Left ventricle myocardium superior (tissue), 1 donor: ENCODE data around the gene SEMA4D. TPM values are rescaled to one million over a fixed set of nuclear protein-coding genes. Genes with fewer than 3 reads are reported as not detected.

Experiments
- ATAC-seq: fragments of 200-7000 bp; cut with Tn5 transposase; one replicate; pipeline ENCODE4 v1.9.1; 2020; ENCODE audit warnings: mild to moderate bottlenecking, moderate library complexity
- DNase-seq: peaks from one replicate; pipeline ENCODE4 v3.0.0-alpha.2; 2020
- intact Hi-C: fragments of 100-400 bp; cut with micrococcal nuclease; formaldehyde crosslinking; loops from one replicate; pipeline ENCODE4 v1.11.0; 2022
- microRNA-seq: library from miRNA; unstranded; fragments of <30 nt; microRNA quantifications from one replicate; pipeline ENCODE4 v1.2.0, GENCODE V29; 2020; ENCODE audit warnings: borderline number of aligned reads
- total RNA-seq: library from RNA; stranded (reverse); fragmentation: NEBNext Ultra II Directional; extraction: Animal tissue kit (Norgen Biotek cat#: 25700); gene quantifications from one replicate; pipeline ENCODE4 v1.2.1, GENCODE V29; 2021
- donor health status: DM: no; HTN: yes; CAD: no; lungs with severe emphysema.

SEMA4D gene
- total RNA-seq, 1 donor from 2014 or later = 24.7 TPM

- intact Hi-C loops = loop anchor here (10.0 kb wide), 1 partner anchor 217 kb away; no protein-coding TSS in a partner anchor
- ATAC-seq (no peak), DNase-seq (no peak)
Observed at GRCh38 chr9:89328064-89328463, 169.8 kb downstream of the SEMA4D start.

GRCh38 chr9:89325733-89326132 lies 172.2 kb downstream of the SEMA4D start:
- no peak for DNase-seq
- intact Hi-C loops = loop anchor here (10.0 kb wide), 1 partner anchor 219 kb away; no protein-coding TSS in a partner anchor
- ATAC-seq = no peak

GRCh38 chr9:89323390-89323789 lies 174.5 kb downstream of the SEMA4D start:
- DNase-seq (no peak), ATAC-seq (no peak)
- intact Hi-C loops = loop anchor here (10.0 kb wide), 1 partner anchor 221 kb away; no protein-coding TSS in a partner anchor

GRCh38 chr9:89319015-89319905 lies 178.7 kb downstream of the SEMA4D start:
- no peak for DNase-seq
- ATAC-seq = no peak
- intact Hi-C loops = no loop called here

DNA sequence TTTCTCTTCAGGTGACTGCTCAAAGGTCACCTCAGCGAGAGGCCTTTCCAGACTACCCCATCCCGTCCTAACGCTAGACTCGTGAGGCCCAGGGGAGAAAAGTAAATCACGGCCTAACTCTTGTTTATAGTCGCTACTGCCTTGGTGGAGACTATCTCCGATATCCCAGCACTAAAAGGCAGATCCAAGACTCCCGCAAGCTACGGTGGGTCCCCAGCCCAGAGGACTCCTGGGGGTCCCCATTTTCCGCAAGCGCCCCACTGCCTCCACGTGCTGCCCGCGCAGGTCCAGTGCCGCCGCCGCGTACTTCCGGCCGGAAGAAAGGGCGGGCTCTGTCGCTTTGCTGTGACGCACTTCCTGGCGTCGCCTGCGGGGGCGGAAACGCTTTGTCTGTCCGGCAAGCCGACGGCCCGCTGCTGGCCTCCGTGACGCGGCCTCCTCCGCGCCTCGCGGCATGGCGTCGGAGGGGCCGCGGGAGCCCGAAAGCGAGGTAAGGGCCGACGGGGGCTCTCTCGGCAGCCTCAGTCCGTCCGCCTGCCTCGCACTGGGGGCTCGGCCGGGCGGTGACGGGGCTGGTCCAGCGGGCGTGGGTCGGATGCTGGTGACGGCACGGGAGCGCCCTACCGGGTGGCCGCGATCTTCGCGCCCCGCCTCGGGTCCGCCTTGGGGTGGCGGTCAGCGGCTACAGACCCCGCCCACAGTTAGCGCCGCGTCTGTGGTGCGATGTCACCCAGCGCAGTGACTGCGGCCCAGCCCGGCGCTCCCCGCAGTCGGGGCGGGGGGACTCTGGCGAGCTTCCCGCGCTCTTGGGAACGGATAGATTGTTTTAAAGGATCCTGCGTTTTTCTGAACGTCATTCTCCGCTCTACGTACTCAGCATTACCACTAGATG lies 179.5 kb downstream of the SEMA4D start, which contains the start of gene SECISBP2:
Gene SECISBP2, plus strand, starts transcription at position 378 of the 892 bp plus-strand sequence. Its CDS starts 77 bp downstream, at position 455.
- peak; percentile 99 for ATAC-seq
- intact Hi-C loops = no loop called here
- peak; percentile 99 for DNase-seq

- intact Hi-C loops = no loop called here
- ATAC-seq = no peak
- no peak for DNase-seq
Observed at GRCh38 chr9:89317282-89317681, 180.6 kb downstream of the SEMA4D start.

- intact Hi-C loops = no loop called here
- ATAC-seq (no peak), DNase-seq (no peak)
Observed at GRCh38 chr9:89315482-89315881, 182.4 kb downstream of the SEMA4D start.

- no peak for ATAC-seq
- intact Hi-C loops = no loop called here
- no peak for DNase-seq
Observed at GRCh38 chr9:89314955-89315354, 183.0 kb downstream of the SEMA4D start.

DNA sequence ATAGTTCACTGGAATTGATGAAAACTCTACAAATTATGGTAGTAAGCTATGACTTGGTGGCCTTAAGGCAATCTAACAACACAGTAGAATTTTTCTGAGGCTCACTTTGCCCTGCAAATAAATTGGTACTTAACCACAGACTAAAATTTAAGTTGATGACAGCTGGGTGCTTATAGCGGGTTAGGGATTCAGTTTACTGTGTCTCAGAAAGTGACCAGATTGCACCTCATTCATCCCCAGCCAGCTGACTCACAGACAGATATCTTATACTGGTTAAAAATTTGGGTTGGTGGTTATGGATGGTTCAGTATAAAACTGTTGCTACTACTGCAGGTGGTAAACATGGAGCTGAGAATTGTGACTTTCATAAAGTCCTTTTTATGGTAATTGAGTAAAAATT lies 184.1 kb downstream of the SEMA4D start:
- DNase-seq (no peak), ATAC-seq (no peak)
- intact Hi-C loops = no loop called here

- DNase-seq = no peak
- no peak for ATAC-seq
- intact Hi-C loops = no loop called here
Observed at GRCh38 chr9:89312222-89312571, 185.7 kb downstream of the SEMA4D start.

DNA sequence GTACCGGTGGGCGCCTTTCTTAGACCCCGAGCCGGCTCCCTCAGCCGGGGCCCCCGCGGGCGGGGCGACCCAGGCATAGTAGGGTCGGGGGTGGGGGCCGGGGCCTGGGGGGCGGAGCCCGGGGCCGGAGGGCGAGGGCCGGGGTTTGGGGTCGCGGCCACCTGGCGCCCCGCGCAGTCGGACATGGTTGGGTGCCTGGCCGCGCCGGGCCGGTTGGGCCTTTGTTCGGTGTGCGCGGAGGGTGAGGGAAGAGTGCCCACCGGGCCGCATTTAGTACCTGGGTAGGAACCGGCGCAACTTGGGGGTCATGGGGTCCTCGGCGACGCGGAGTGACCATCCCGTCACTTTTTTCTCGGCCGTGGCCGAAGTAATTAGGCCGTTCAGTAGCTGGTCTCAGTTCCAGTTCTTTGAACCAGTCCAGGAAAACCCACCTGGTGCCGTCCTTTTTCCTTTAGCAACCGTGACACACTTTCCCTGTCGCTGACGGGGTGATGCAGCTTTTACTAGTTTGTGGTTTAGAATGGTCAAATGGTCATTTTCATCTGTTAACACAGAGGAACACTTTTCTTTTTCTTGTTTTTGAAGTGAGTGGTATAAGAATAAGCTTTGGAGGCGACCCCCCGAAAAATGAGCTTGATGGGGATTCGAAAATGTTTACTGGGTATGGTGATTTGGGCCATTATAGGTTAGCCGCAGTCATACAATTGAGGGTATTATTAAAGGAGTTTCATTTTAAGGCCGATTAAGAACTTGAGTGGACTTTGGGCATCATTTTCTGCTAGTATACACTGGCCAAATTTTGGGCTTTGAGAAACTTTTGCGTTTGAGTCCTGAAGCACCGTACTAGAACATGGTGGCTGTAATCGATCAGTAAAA lies 186.3 kb downstream of the SEMA4D start:
- ATAC-seq (peak; percentile 1), DNase-seq (peak; percentile 52)
- intact Hi-C loops = no loop called here

Small RNAs within 50 kb of the gene (microRNA-seq; reads per million reads assigned to microRNA genes)
- gene MIR3153 = not detected

Other genes starting within 250 kb of the SEMA4D start
- gene CKS2, start 186.9 kb downstream of the SEMA4D start, total RNA-seq = 11.2 TPM
- gene SECISBP2, start 179.6 kb downstream of the SEMA4D start, total RNA-seq = 15.7 TPM
- gene GADD45G, start 106.9 kb upstream of the SEMA4D start, total RNA-seq = 54.0 TPM